ENCODE measurements around the gene GSN. TPM values are rescaled to one million over a fixed set of nuclear protein-coding genes. Genes with fewer than 3 reads are reported as not detected.

Gene GSN
- total and polyA plus RNA-seq, 2 donors (not counting 1 experiment from before 2014, with no cell fraction given) = 38.4 to 45.4 TPM

- no peaks in the 10 kb centered on the region for H3K27me3 Mint-ChIP-seq
- 90% methylated on average over 1 of the region's 2 CpGs for WGBS (ENCODE audit: insufficient coverage)
- no peaks in the 10 kb centered on the region for H3K9me3 Mint-ChIP-seq (ENCODE audit: insufficient read depth)
- Histone ChIP-seq H3K27ac (ENCODE audit: low read length in 2 of 2) (no peak overlapping the region), H3K9ac (ENCODE audit: low read length) (no peak overlapping the region), H3K27me3 (replicated peaks in 1 of 4; ENCODE audit: control extremely low read depth in 1 of 4, control insufficient read depth in 3 of 4, insufficient read depth in 4 of 4, low read length in 3 of 4) (no peaks in the 10 kb centered on the region), H3K4me3 (ENCODE audit: control extremely low read depth in 1 of 5, extremely low read depth in 1 of 5, insufficient read depth in 1 of 5, low read depth in 2 of 5, low read length in 4 of 5) (no peak overlapping the region), H3K9me3 (ENCODE audit: control extremely low read depth in 1 of 3, control insufficient read depth in 2 of 3, insufficient read depth in 1 of 3, low read length in 2 of 3) (no peaks in the 10 kb centered on the region), H3K4me2 (replicated peaks; ENCODE audit: low read depth, low read length, poor library complexity, severe bottlenecking) (no peak overlapping the region), H2AFZ (ENCODE audit: insufficient read depth, low read depth, low read length, poor library complexity, severe bottlenecking) (no peak overlapping the region), H3K79me2 (ENCODE audit: control insufficient read depth, insufficient read depth, low read length) (no peaks in the 10 kb centered on the region), H4K20me1 (ENCODE audit: control insufficient read depth, insufficient read depth, low read length, poor library complexity, severe bottlenecking) (no peaks in the 10 kb centered on the region), H3K36me3 (replicated peaks in 1 of 2; ENCODE audit: control extremely low read depth in 1 of 2, control insufficient read depth in 1 of 2, extremely low read depth in 1 of 2, insufficient read depth in 2 of 2, low read length in 1 of 2) (peaks cover 0 to 3% of the 10 kb centered on the region in 2 experiments), H3K4me1 (ENCODE audit: control insufficient read depth in 2 of 2, insufficient read depth in 2 of 2, low read length in 2 of 2) (peaks cover 3 to 9% of the 10 kb centered on the region in 2 donors)
- intact Hi-C loops (cut with micrococcal nuclease) = no loop called here
- CTCF ChIA-PET = interaction anchor here (2.1 kb wide), 1 partner anchor 20 kb away, joined by 14 read pairs; no protein-coding TSS in a partner anchor
- TF ChIP-seq CTCF (IDR thresholded peaks at IDR 0.05) (no peak), EZH2 (IDR thresholded peaks at IDR 0.05; ENCODE audit: borderline replicate concordance, insufficient read depth, low read depth, low read length, poor library complexity, severe bottlenecking) (no peak)
- DNase-seq (no peak), ATAC-seq (ENCODE audit: low read depth) (no peak)
- POLR2A ChIA-PET = no interaction called here
- H3K27ac Mint-ChIP-seq = no peak overlapping the region
- no peak overlapping the region for H3K4me3 Mint-ChIP-seq
- H3K4me1 Mint-ChIP-seq = peaks cover 9% of the 10 kb centered on the region
These were observed 71.5 kb downstream of the GSN start for GRCh38 chr9:121339437-121339836.

GRCh38 chr9:121340676-121341392 is 72.9 kb downstream of the GSN start:
- Mint-ChIP-seq H3K27ac (no peak overlapping the region), H3K27me3 (no peaks in the 10 kb centered on the region), H3K9me3 (ENCODE audit: insufficient read depth) (no peaks in the 10 kb centered on the region), H3K4me3 (no peak overlapping the region), H3K4me1 (peaks cover 9% of the 10 kb centered on the region)
- H3K9ac ChIP-seq (ENCODE audit: low read length) = no peak overlapping the region
- no peak overlapping the region for H2AFZ ChIP-seq (ENCODE audit: insufficient read depth, low read depth, low read length, poor library complexity, severe bottlenecking)
- ATAC-seq (ENCODE audit: low read depth) (no peak), DNase-seq (no peak)
- H3K4me2 ChIP-seq (replicated peaks; ENCODE audit: low read depth, low read length, poor library complexity, severe bottlenecking) = no peak overlapping the region
- intact Hi-C loops (cut with micrococcal nuclease) = no loop called here
- TF ChIP-seq CTCF (IDR thresholded peaks at IDR 0.05) (no peak), EZH2 (IDR thresholded peaks at IDR 0.05; ENCODE audit: borderline replicate concordance, insufficient read depth, low read depth, low read length, poor library complexity, severe bottlenecking) (no peak)
- peaks cover 3 to 9% of the 10 kb centered on the region in 2 donors for H3K4me1 ChIP-seq (ENCODE audit: control insufficient read depth in 2 of 2, insufficient read depth in 2 of 2, low read length in 2 of 2)
- H3K4me3 ChIP-seq (ENCODE audit: control extremely low read depth in 1 of 5, extremely low read depth in 1 of 5, insufficient read depth in 1 of 5, low read depth in 2 of 5, low read length in 4 of 5) = no peak overlapping the region
- H3K27me3 ChIP-seq (replicated peaks in 1 of 4; ENCODE audit: control extremely low read depth in 1 of 4, control insufficient read depth in 3 of 4, insufficient read depth in 4 of 4, low read length in 3 of 4) = no peaks in the 10 kb centered on the region
- H4K20me1 ChIP-seq (ENCODE audit: control insufficient read depth, insufficient read depth, low read length, poor library complexity, severe bottlenecking) = no peaks in the 10 kb centered on the region
- H3K27ac ChIP-seq (ENCODE audit: low read length in 2 of 2) = no peak overlapping the region
- ChIA-PET POLR2A (no interaction called here), CTCF (interaction anchor here (1.0 to 1.2 kb wide), 2 partner anchors 59 to 128 kb away, joined by 3 read pairs; no protein-coding TSS in a partner anchor)
- H3K36me3 ChIP-seq (replicated peaks in 1 of 2; ENCODE audit: control extremely low read depth in 1 of 2, control insufficient read depth in 1 of 2, extremely low read depth in 1 of 2, insufficient read depth in 2 of 2, low read length in 1 of 2) = peaks cover 0 to 3% of the 10 kb centered on the region in 2 experiments
- no peaks in the 10 kb centered on the region for H3K9me3 ChIP-seq (ENCODE audit: control extremely low read depth in 1 of 3, control insufficient read depth in 2 of 3, insufficient read depth in 1 of 3, low read length in 2 of 3)
- H3K79me2 ChIP-seq (ENCODE audit: control insufficient read depth, insufficient read depth, low read length) = no peaks in the 10 kb centered on the region
- WGBS (ENCODE audit: insufficient coverage) = 82% methylated on average over 2 of the region's 6 CpGs
